Natural killer cell (primary cell): Measurements from ENCODE around the gene AGBL4. TPM values are rescaled to one million over a fixed set of nuclear protein-coding genes. Genes with fewer than 3 reads are reported as not detected.

Experiments used
- ATAC-seq, 3 donors: fragments of 150-1000 bp in 2 of 3; fragments of 200-7000 bp in 1 of 3; cut with Tn5 transposase; 1 replicate in 1 of 3; 2 replicates in 2 of 3; pipeline ENCODE4 v1.10.0; 2021; ENCODE audit warnings: mild to moderate bottlenecking in 2 of 3, moderate library complexity in 2 of 3
- DNase-seq, 2 donors: peaks; one replicate each; pipeline versions ENCODE4 v3.0.0 to v3.0.0-alpha.2; 2013 to 2021; ENCODE audit warnings: mixed read lengths in 1 of 2
- H3K27ac ChIP-seq: one replicate; pipeline ENCODE4 v1.5.1; 2013; ENCODE audit warnings: mild to moderate bottlenecking, low read length
- H3K27me3 ChIP-seq: one replicate; pipeline ENCODE4 v1.6.1; 2013; ENCODE audit warnings: low read length; ENCODE audit not compliant: control insufficient read depth, insufficient read depth
- H3K36me3 ChIP-seq: one replicate; pipeline ENCODE4 v1.6.1; 2013; ENCODE audit warnings: low read length; ENCODE audit not compliant: control insufficient read depth, insufficient read depth
- H3K4me1 ChIP-seq: one replicate; pipeline ENCODE4 v1.6.1; 2013; ENCODE audit warnings: low read length; ENCODE audit not compliant: control insufficient read depth, insufficient read depth
- H3K4me3 ChIP-seq: one replicate; pipeline ENCODE4 v1.5.1; 2013; ENCODE audit warnings: low read length
- H3K9me3 ChIP-seq: one replicate; pipeline ENCODE4 v1.6.1; 2013; ENCODE audit warnings: low read length; ENCODE audit not compliant: control insufficient read depth, insufficient read depth
- H3K27ac Mint-ChIP-seq, 2 donors: one replicate each; pipeline ENCODE4 v1.8.0; 2022; ENCODE audit warnings: mild to moderate bottlenecking in 2 of 2, mixed read lengths in 2 of 2, moderate library complexity in 1 of 2
- H3K27me3 Mint-ChIP-seq, 2 donors: one replicate each; pipeline ENCODE4 v1.8.0; 2022; ENCODE audit warnings: low read depth in 2 of 2, mixed read lengths in 2 of 2
- H3K36me3 Mint-ChIP-seq: one replicate; pipeline ENCODE4 v1.8.0; 2022; ENCODE audit warnings: mixed read lengths
- H3K4me1 Mint-ChIP-seq, 2 donors: one replicate each; pipeline ENCODE4 v1.8.0; 2022; ENCODE audit warnings: mixed read lengths in 2 of 2
- H3K4me3 Mint-ChIP-seq: one replicate; pipeline ENCODE4 v1.8.0; 2022; ENCODE audit warnings: mild to moderate bottlenecking, moderate library complexity, mixed read lengths
- H3K9me3 Mint-ChIP-seq, 2 donors: one replicate each; pipeline ENCODE4 v1.8.0; 2022; ENCODE audit warnings: mixed read lengths in 2 of 2
- WGBS: methylation state at CpG from one replicate; pipeline ENCODE4 v1.1.7; 2013; ENCODE audit warnings: missing lambda C conversion rate; ENCODE audit not compliant: insufficient coverage; 5-methylcytosine and 5-hydroxymethylcytosine counted together
- intact Hi-C: fragments of 100-400 bp; cut with micrococcal nuclease; formaldehyde crosslinking; loops from one replicate; pipeline ENCODE4 v1.14.2; 2022
- total RNA-seq, 4 donors: library from RNA; stranded (reverse); fragments of 120-200 nt in 1 of 4; gene quantifications; one replicate each; pipeline versions ENCODE4 v1.2.3 to v1.2.4, GENCODE V29; 2013 to 2022
- TF ChIP-seq, protein P1 (sequence below): fragments of 200-600 bp; IDR thresholded peaks from one replicate; pipeline ENCODE4 v1.8.0; 2022; ENCODE audit warnings: antibody characterized with exemption

The AGBL4 gene
- total RNA-seq, 3 donors from 2014 or later (not counting 1 experiment from before 2014, with no cell fraction given): not detected

DNA sequence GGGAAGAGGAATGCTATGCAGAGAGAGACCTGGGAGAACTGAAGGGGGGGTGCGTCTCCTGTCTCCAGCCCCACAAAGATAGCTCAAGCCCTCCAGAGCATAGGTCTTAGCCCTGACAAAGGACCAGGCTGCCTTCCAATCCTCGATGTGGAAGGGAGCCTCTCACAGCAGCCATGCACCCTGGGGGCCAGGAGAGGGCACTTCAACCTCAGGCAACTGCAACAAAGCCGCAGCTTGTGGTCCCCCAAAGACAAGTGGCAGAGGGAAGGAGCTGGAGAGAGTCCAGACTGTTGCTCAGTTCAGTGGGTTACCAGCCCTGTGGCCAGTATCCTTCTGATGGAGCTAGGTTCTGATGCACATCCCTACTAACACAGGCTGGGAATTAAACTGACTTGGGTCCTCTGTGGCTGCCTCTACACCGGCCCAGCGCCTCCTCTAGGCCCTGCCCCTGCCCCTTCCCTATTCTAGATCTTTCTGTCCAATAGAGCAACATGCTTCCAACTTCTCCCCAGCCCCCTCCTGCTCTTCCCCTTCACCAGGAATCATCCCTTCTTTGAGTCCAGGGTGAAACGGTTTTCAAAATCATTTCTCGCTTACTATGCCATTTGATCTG lies 1451.0 kb downstream of the AGBL4 start:
- Mint-ChIP-seq H3K9me3 (no peaks in the 10 kb centered on the region), H3K27me3 (peaks cover 9 to 36% of the 10 kb centered on the region in 2 donors), H3K4me1 (peaks cover 0 to 10% of the 10 kb centered on the region in 2 donors), H3K27ac (no peak overlapping the region), H3K36me3 (no peaks in the 10 kb centered on the region), H3K4me3 (no peak overlapping the region)
- H3K4me1 ChIP-seq: no peaks in the 10 kb centered on the region
- H3K36me3 ChIP-seq: no peaks in the 10 kb centered on the region
- peak in 1 of 3 donors; percentile 22 for ATAC-seq
- H3K9me3 ChIP-seq: no peaks in the 10 kb centered on the region
- 41% methylated on average over 5 of the region's 7 CpGs for WGBS
- H3K27ac ChIP-seq: no peak overlapping the region
- peak in 1 of 2 donors; percentile 5 for DNase-seq
- no peaks in the 10 kb centered on the region for H3K27me3 ChIP-seq
- no peak overlapping the region for H3K4me3 ChIP-seq
- TF ChIP-seq, protein P1, sequence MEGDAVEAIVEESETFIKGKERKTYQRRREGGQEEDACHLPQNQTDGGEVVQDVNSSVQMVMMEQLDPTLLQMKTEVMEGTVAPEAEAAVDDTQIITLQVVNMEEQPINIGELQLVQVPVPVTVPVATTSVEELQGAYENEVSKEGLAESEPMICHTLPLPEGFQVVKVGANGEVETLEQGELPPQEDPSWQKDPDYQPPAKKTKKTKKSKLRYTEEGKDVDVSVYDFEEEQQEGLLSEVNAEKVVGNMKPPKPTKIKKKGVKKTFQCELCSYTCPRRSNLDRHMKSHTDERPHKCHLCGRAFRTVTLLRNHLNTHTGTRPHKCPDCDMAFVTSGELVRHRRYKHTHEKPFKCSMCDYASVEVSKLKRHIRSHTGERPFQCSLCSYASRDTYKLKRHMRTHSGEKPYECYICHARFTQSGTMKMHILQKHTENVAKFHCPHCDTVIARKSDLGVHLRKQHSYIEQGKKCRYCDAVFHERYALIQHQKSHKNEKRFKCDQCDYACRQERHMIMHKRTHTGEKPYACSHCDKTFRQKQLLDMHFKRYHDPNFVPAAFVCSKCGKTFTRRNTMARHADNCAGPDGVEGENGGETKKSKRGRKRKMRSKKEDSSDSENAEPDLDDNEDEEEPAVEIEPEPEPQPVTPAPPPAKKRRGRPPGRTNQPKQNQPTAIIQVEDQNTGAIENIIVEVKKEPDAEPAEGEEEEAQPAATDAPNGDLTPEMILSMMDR: no peak
- intact Hi-C loops: no loop called here

DNA sequence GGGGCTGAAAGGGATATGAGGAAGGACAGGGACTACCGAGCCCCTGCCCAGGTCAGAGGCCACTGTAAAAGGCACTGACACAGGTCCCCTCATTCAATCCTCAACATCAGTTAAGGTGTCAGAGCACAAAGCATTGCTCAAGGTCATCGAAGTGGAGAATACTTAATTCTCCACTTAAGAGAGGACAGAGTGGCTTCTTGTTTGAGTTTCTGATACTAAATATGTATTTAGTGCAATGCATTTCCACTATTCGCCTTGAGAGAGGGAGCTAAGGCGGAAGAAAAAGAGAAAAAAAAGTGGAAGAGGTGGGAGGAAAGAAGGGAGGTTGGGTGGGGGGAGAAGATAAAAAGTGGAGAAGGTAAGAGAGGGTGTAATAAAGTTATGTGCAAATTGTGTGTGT lies 1451.6 kb downstream of the AGBL4 start:
- peaks cover 0 to 9% of the 10 kb centered on the region in 2 donors for H3K4me1 Mint-ChIP-seq
- TF ChIP-seq, protein P1: no peak
- 89% methylated on average over 3 of the region's 4 CpGs for WGBS

DNA sequence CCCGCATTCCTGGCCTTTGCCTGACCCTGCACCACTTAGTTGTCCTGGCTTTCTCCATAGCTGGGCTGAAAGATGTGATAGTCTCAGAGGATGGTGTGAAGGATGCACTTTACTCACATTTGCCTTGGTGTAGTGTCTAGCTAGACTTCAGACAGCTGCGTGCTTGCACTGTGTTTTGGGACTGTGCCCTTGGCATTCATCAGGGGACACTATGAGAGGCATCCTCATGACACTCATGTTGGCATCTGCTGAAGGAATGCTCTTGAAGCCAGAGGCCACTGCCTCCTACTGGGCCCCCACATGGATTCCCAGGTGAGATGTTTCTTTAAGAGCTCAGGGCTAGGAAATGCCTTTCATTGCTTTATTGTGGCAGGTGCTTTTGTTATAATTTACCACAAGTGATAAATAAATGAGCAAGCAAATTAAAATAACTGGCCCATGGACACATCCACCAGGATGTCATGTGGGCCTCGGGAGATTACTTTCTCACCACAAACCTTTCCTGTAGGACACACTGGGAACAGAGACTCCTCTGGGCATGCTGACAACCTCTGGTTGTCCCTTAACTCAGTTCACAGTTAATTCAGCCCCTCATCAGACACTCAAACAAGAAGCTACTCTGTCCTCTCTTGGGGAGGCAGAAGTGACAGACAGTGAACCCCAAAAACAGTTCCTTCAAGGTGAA lies 1452.3 kb downstream of the AGBL4 start:
- WGBS: 82% methylated on average over 3 of the region's 3 CpGs
- ATAC-seq (no peak), DNase-seq (no peak)
- Mint-ChIP-seq H3K36me3 (no peaks in the 10 kb centered on the region), H3K4me3 (no peak overlapping the region), H3K27ac (no peak overlapping the region), H3K9me3 (no peaks in the 10 kb centered on the region), H3K4me1 (peaks cover 0 to 2% of the 10 kb centered on the region in 2 donors), H3K27me3 (peaks cover 13 to 36% of the 10 kb centered on the region in 2 donors)
- H3K27me3 ChIP-seq: no peaks in the 10 kb centered on the region
- H3K27ac ChIP-seq: no peak overlapping the region
- H3K36me3 ChIP-seq: no peaks in the 10 kb centered on the region
- intact Hi-C loops: no loop called here
- H3K4me1 ChIP-seq: no peaks in the 10 kb centered on the region
- TF ChIP-seq, protein P1: no peak
- no peak overlapping the region for H3K4me3 ChIP-seq
- H3K9me3 ChIP-seq: no peaks in the 10 kb centered on the region

More for the DNA sequence above, 1451.6 kb downstream of the AGBL4 start:
- H3K9me3 ChIP-seq: no peaks in the 10 kb centered on the region
- no peak overlapping the region for H3K27ac ChIP-seq
- H3K4me1 ChIP-seq: no peaks in the 10 kb centered on the region
- H3K4me3 ChIP-seq: no peak overlapping the region
- no peak for DNase-seq
- no peak for ATAC-seq
- Mint-ChIP-seq H3K27me3 (peaks cover 13 to 36% of the 10 kb centered on the region in 2 donors), H3K9me3 (no peaks in the 10 kb centered on the region), H3K27ac (no peak overlapping the region), H3K4me3 (no peak overlapping the region), H3K36me3 (no peaks in the 10 kb centered on the region)
- intact Hi-C loops: no loop called here
- no peaks in the 10 kb centered on the region for H3K36me3 ChIP-seq
- no peaks in the 10 kb centered on the region for H3K27me3 ChIP-seq
